BJ (cell line): ENCODE results near the gene PDZK1IP1. TPM values are rescaled to one million over a fixed set of nuclear protein-coding genes. Genes with fewer than 3 reads are reported as not detected.
"Not testable (repeated sequence)": the region's sequence is repeated elsewhere in the genome, so short reads cannot be mapped to it uniquely, and the experiment has no call there.

Source experiments
- CTCF ChIA-PET: fragments of 350-600 bp; formaldehyde crosslinking; extraction: SDS; loops from one replicate; lab custom pipeline; 2021; ENCODE audit warnings: antibody characterized with exemption, inconsistent platforms; lab: Yijun Ruan, JAX
- POLR2A ChIA-PET: fragments of 300-600 bp; sonication (Branson Sonifier 250); formaldehyde crosslinking; extraction: SDS; loops from one replicate; lab custom pipeline; 2021; ENCODE audit warnings: antibody characterized with exemption; lab: Charles Lee
- DNase-seq: peaks from one replicate; pipeline ENCODE4 v3.0.0-alpha.2; 2011; ENCODE audit warnings: low read depth
- H3K27me3 ChIP-seq: 2 replicates; pipeline ENCODE4 v1.6.0; 2011; ENCODE audit warnings: low read length; ENCODE audit not compliant: control insufficient read depth, insufficient read depth
- H3K36me3 ChIP-seq: 2 replicates; pipeline ENCODE4 v1.5.1; 2011; ENCODE audit warnings: low read length; ENCODE audit not compliant: control insufficient read depth, insufficient read depth
- H3K4me3 ChIP-seq: 2 replicates; pipeline ENCODE4 v1.5.1; 2011; ENCODE audit warnings: low read depth, mild to moderate bottlenecking, control low read depth, low read length
- CTCF ChIP-seq: IDR thresholded peaks from 2 replicates; pipeline ENCODE4 v1.5.1; 2011; ENCODE audit warnings: low read depth, mild to moderate bottlenecking, control low read depth, inconsistent platforms, low read length, moderate library complexity; ENCODE audit not compliant: insufficient read depth
- polyA plus RNA-seq: library from polyadenylated mRNA; depleted of rRNA; stranded (reverse); fragments of >200 nt; gene quantifications from 2 replicates; pipeline ENCODE4 v1.2.3, GENCODE V29; 2011

PDZK1IP1 gene
- polyA plus RNA-seq, 1 experiment = not detected

GRCh38 chr1:47161298-47162040, 28.4 kb downstream of the PDZK1IP1 start:
- DNase-seq = no peak
- ChIA-PET CTCF (interaction anchor here (1.2 kb wide), 1 partner anchor 14 kb away, joined by 4 read pairs; no protein-coding TSS in a partner anchor), POLR2A (no interaction called here)
- Histone ChIP-seq H3K36me3 (no peaks in the 10 kb centered on the region), H3K4me3 (no peak overlapping the region), H3K27me3 (no peaks in the 10 kb centered on the region)
- no peak for TF ChIP-seq CTCF

GRCh38 chr1:47160716-47161115, 29.1 kb downstream of the PDZK1IP1 start:
- no peak overlapping the region for H3K4me3 ChIP-seq
- TF ChIP-seq CTCF = no peak
- H3K27me3 ChIP-seq = no peaks in the 10 kb centered on the region
- DNase-seq = no peak
- ChIA-PET POLR2A (no interaction called here), CTCF (interaction anchor here (1.2 kb wide), 1 partner anchor 14 kb away, joined by 4 read pairs; no protein-coding TSS in a partner anchor)
- no peaks in the 10 kb centered on the region for H3K36me3 ChIP-seq

GRCh38 chr1:47157957-47158356, 31.9 kb downstream of the PDZK1IP1 start:
- CTCF ChIA-PET = interaction anchor here (0.7 kb wide), 1 partner anchor 18 kb away, joined by 3 read pairs; no protein-coding TSS in a partner anchor
- H3K4me3 ChIP-seq, DNase-seq, H3K36me3 ChIP-seq, H3K27me3 ChIP-seq, POLR2A ChIA-PET: not testable (repeated sequence)

- DNase-seq, H3K36me3 ChIP-seq, H3K4me3 ChIP-seq, POLR2A ChIA-PET, H3K27me3 ChIP-seq: not testable (repeated sequence)
- CTCF ChIA-PET = interaction anchor here (1.3 to 1.8 kb wide), 2 partner anchors 18 to 22 kb away, joined by 4 read pairs; no protein-coding TSS in a partner anchor
Measured at GRCh38 chr1:47156457-47156856, 33.4 kb downstream of the PDZK1IP1 start.

GRCh38 chr1:47149162-47149561, 40.7 kb downstream of the PDZK1IP1 start:
- POLR2A ChIA-PET, DNase-seq, H3K4me3 ChIP-seq, H3K36me3 ChIP-seq, H3K27me3 ChIP-seq: not testable (repeated sequence)
- CTCF ChIA-PET = interaction anchor here (1.7 kb wide), 1 partner anchor 25 kb away, joined by 3 read pairs; no protein-coding TSS in a partner anchor

GRCh38 chr1:47147047-47147785, 42.6 kb downstream of the PDZK1IP1 start:
- H3K36me3 ChIP-seq = no peaks in the 10 kb centered on the region
- TF ChIP-seq CTCF = no peak
- ChIA-PET CTCF (no interaction called here), POLR2A (no interaction called here)
- H3K4me3 ChIP-seq = no peak overlapping the region
- H3K27me3 ChIP-seq = no peaks in the 10 kb centered on the region
- no peak for DNase-seq

- POLR2A ChIA-PET, H3K4me3 ChIP-seq, H3K27me3 ChIP-seq, H3K36me3 ChIP-seq, DNase-seq, CTCF ChIA-PET: not testable (repeated sequence)
Measured at GRCh38 chr1:47146495-47146894, 43.3 kb downstream of the PDZK1IP1 start.
